Neuron (in vitro differentiated cells): Measurements from ENCODE around the gene PPP6R1.

Experiments used
- H2AFZ ChIP-seq: one replicate; pipeline ENCODE4 v1.6.1; 2013; ENCODE audit warnings: low read depth, mild to moderate bottlenecking, inconsistent platforms, low read length, moderate library complexity
- H3K27me3 ChIP-seq: one replicate; pipeline ENCODE4 v1.6.1; 2013; ENCODE audit warnings: low read length; ENCODE audit not compliant: insufficient read depth
- H3K36me3 ChIP-seq: one replicate; pipeline ENCODE4 v1.6.1; 2013; ENCODE audit warnings: low read length; ENCODE audit not compliant: insufficient read depth
- H3K4me1 ChIP-seq: one replicate; pipeline ENCODE4 v1.6.1; 2013; ENCODE audit warnings: low read length; ENCODE audit not compliant: insufficient read depth
- H3K4me3 ChIP-seq: 2 replicates; pipeline ENCODE4 v1.5.1; 2013; ENCODE audit warnings: mild to moderate bottlenecking, low read length, moderate library complexity
- H3K9me3 ChIP-seq: one replicate; pipeline ENCODE4 v1.6.1; 2013; ENCODE audit warnings: low read length

Gene PPP6R1

DNA sequence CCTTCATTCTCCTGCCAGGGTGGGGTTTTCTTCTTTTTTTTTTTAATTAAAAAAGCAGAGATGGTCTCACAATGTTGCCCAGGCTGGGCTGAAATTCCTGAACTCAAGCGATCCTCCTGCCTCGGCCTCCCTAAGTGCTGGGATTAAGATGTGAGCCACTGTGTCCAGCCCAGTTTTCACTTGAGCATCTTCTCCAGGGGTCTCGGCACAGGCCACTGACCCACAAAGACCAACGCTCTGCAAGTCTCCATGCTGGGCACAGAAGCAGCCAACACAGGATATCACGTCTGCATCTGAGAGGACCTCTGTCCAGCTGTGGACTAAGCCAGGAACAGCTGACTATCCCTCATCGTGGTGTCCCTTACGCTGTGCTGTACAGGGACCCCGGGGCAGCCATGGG is 20.8 kb downstream of the PPP6R1 start:
- no peaks in the 10 kb centered on the region for H3K9me3 ChIP-seq
- H3K4me3 ChIP-seq = no peak overlapping the region
- peaks cover 79% of the 10 kb centered on the region for H3K36me3 ChIP-seq
- H3K4me1 ChIP-seq = no peaks in the 10 kb centered on the region
- H3K27me3 ChIP-seq = no peaks in the 10 kb centered on the region
- H2AFZ ChIP-seq = no peak overlapping the region

DNA sequence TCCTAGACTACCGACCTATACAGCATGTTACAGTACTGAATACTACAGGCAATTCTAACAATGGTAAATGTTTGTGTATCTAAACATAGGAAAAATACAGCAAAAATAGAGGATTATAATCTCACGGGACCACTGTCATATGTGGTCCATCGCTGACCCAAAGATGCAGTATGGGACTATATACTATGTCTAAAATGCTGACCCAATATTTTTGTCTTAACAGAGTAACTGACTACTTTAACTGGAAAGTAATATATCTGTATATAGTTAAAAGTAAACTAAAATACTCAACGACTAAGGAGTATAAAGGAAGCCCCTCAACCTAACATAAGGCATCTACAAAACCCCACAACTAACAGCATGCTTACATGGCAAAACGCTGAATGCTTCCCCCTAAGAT is 25.8 kb downstream of the PPP6R1 start:
- H3K9me3 ChIP-seq = no peaks in the 10 kb centered on the region
- H3K36me3 ChIP-seq = peaks cover 76% of the 10 kb centered on the region
- H3K4me1 ChIP-seq = no peaks in the 10 kb centered on the region
- no peak overlapping the region for H3K4me3 ChIP-seq
- H2AFZ ChIP-seq = no peak overlapping the region
- H3K27me3 ChIP-seq = no peaks in the 10 kb centered on the region

DNA sequence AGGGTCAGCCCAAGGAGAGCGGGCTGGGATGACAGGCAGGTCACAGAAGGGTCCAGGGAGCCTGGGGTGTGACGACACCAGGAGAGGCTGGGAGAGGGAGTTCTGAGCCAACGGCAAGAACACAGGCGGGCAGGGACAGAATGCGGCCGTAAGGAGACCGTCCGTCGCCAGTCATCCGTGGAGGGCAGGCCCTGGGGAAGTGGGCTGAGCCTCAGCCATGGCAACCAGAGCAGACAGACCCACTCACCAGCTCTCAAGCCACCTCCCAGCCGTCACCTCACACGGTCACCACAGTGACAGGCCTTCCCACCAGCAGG is 26.6 kb downstream of the PPP6R1 start:
- Histone ChIP-seq H3K36me3 (peaks cover 77% of the 10 kb centered on the region), H3K27me3 (no peaks in the 10 kb centered on the region), H3K4me3 (no peak overlapping the region)

DNA sequence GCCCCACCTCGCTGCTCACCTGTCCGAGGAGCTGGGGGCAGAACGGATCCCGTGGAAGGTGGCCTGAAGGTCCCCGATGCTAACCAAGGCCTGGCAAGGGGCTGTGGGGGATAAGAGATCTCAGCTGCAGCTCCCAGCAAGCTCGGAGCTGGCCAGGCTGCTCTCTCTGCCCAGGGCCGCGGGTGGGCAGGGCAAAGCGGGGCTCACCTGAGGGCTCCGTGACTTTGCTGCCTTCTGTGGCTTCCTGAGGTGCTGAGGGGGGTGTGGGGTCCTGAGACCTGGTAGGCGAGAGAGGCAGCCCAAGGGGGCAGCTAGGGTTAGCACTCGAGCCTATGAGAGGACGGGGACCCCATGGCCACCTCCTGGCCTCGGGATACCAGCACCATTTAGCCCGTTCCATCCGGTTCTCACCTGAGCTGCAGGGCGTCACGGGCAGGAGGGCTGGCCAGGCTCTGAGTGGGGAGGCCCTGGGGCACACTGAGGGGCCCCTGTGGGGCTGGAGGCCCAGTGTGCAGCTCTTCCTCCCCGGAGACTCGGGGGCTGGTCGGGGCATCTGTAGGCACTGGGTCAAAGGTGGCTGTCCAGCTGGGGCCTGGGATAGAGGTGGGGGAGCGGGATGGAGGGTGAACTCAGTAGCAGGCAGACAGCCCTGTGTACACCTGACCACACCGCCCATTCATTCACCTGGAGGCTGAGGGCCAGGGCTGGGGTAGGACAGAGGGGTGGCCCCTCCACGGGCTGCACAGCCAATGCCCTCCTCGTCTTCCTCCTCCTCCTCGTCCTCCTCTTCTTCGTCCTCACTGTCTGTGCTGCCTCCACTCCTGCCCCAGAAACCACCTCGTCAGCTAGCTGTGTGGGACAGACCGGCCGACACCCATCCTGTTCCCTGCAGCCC is 27.2 kb downstream of the PPP6R1 start:
- no peaks in the 10 kb centered on the region for H3K9me3 ChIP-seq
- H3K4me1 ChIP-seq = no peaks in the 10 kb centered on the region
- H3K36me3 ChIP-seq = peaks cover 74% of the 10 kb centered on the region
- no peak overlapping the region for H3K4me3 ChIP-seq
- no peak overlapping the region for H2AFZ ChIP-seq
- no peaks in the 10 kb centered on the region for H3K27me3 ChIP-seq

More for the DNA sequence above, 26.6 kb downstream of the PPP6R1 start:
- Histone ChIP-seq H3K9me3 (no peaks in the 10 kb centered on the region), H2AFZ (no peak overlapping the region), H3K4me1 (no peaks in the 10 kb centered on the region)

DNA sequence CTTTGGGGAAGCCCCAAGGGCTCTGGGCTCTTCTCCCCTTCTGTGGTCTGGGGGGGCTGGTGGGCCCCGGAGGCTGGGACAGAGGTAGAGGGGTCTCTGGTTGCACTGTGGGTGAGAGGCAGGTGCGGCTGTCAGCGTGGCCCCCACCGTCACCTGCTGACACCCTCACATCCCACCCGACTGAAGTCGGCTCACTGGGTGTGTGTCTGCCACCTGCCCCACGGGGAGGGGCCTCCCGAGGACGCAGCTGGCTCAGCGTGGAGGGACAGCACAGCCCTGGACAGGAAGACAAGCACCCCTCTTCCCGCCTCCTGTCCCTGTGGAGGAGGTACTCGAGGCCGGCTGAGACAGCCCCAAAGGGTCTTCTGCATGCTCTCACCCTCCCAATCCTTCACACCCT is 28.0 kb downstream of the PPP6R1 start:
- no peaks in the 10 kb centered on the region for H3K9me3 ChIP-seq
- H3K36me3 ChIP-seq = peaks cover 66% of the 10 kb centered on the region

DNA sequence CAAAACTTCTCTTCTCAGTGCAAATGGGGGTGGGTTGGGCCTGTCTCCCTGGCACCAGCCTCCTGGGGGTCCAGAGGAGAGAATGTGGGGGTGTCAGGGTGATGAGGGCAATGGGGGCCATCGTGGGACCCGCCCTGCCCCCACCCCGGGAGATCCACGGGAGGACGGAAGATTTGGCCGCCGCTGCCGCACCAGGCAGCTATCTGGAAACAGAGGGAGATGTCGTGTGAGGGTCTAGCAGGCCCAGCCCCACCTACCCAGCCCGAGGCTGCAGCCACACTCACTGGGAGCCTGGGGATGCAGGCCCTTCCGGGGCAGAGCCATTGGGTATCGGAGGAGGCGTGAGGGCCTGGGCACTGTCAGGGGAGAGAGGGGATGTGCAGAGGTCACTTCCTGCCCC is 28.5 kb downstream of the PPP6R1 start:
- H3K27me3 ChIP-seq = no peaks in the 10 kb centered on the region
- peaks cover 65% of the 10 kb centered on the region for H3K36me3 ChIP-seq
- no peak overlapping the region for H3K4me3 ChIP-seq
- H3K9me3 ChIP-seq = no peaks in the 10 kb centered on the region
- H3K4me1 ChIP-seq = no peaks in the 10 kb centered on the region
- no peak overlapping the region for H2AFZ ChIP-seq

More for the DNA sequence above, 28.0 kb downstream of the PPP6R1 start:
- Histone ChIP-seq H3K4me3 (no peak overlapping the region), H2AFZ (no peak overlapping the region), H3K27me3 (no peaks in the 10 kb centered on the region), H3K4me1 (no peaks in the 10 kb centered on the region)

DNA sequence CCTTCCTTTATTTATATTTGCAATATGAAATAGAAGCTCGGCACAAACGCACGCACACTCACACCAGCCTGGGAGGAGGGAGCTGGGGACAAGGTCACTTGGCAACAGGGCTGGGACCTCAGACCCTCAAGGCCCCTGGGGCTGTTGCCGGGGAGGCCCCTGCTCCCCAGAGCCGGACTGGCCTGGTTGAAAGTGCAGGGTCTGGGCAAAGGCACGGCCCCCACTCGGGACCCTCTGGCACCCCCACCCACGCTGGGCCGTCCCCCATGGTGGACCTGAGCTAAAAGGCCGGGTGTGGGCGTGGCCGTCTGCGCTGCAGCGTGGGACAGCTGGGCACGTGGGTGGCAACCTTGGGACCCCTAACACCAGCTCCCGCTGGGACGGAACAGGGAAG is 29.0 kb downstream of the PPP6R1 start:
- Histone ChIP-seq H3K27me3 (no peaks in the 10 kb centered on the region), H3K4me3 (no peak overlapping the region), H3K36me3 (peaks cover 61% of the 10 kb centered on the region), H3K4me1 (no peaks in the 10 kb centered on the region), H2AFZ (no peak overlapping the region), H3K9me3 (no peaks in the 10 kb centered on the region)

DNA sequence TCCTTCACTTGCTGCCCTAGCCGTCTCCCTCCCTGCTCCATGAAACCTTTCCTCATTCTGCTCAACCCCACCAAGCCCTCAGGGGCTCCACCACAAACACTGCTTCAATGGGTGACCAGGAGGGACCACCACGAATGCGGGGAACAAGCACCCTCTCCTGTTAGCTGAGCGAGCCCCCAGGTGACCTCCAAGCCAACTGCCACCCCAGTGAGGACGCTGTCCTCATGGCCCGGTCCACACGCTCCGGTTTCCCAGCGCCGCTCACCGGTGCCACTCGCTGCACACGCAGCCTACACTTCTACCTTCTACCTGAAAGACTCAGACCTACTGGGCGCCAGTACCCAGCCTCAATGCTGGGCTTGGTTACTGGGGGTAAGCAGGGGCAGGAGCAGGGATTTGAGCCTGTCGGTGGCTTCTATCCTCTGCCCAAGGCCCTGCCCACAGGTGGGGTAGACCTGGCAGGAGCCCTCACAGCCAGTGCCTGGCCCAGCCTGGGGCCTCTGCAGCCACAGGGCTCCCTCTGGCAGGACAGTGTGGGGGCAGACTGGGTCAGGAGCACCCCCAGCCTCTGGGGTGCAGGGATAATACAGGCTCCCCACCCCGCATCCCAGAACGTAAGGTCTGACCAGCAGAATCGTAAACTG is 29.6 kb downstream of the PPP6R1 start:
- Histone ChIP-seq H3K4me3 (no peak overlapping the region), H2AFZ (no peak overlapping the region), H3K4me1 (no peaks in the 10 kb centered on the region), H3K9me3 (no peaks in the 10 kb centered on the region), H3K27me3 (no peaks in the 10 kb centered on the region), H3K36me3 (peaks cover 56% of the 10 kb centered on the region)

DNA sequence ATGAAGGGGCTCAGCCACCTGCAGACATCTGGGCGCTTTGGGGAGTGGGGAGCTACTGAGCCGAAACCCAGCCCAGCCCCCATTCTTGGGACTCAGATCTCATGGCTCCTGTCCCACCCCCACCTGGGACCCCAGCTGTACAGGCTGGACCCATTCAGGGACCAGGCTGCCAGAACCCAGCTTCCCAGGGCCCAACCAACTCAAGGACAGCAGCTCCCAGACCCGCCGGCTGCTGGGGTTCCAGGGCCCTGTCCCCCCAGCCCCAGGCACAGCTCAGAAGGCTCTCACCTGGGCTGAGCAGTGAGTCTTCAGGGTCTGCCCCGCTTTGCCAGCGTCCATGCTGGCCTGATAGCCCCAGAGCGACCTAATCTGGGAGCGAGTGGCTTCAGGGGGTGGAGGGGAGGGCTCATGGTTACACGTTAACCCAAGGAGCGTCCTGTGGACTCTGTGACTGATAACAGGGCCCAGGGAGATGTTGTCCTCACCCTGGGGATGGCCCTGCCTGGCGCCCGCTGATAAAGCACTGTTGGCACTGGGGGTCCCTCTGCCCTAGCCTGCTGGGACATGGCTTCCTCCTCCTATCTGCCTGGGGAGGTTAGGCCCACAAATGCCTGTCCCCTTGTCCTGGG is 30.3 kb downstream of the PPP6R1 start, which contains the start of gene TMEM86B:
Gene TMEM86B, minus strand, starts transcription at position 361 of the 629 bp plus-strand sequence. Its CDS starts 22 bp downstream, at position 339.
- H3K36me3 ChIP-seq = peaks cover 52% of the 10 kb centered on the region
- H3K9me3 ChIP-seq = no peaks in the 10 kb centered on the region
- no peak within 1 kb of the TSS for H3K4me3 ChIP-seq

DNA sequence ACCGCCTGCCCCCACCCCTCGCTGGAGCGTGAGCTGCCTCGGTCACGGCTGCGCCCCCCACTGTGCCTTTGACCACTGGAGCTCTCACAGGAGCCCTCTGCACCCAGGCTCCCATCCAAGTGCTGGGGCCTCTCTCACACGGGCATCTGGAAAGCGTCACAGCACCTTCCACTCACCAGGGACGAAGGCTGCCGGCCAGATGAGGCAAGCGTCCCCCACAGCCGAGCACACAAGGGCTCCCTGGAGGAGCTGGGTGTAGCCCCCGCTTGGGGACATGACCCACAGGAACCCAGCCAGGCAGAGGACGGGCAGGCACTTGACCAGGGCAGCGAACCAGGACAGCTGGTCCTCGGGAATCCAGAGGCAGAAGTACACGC is 30.8 kb downstream of the PPP6R1 start:
- H3K4me1 ChIP-seq = no peaks in the 10 kb centered on the region
- no peaks in the 10 kb centered on the region for H3K9me3 ChIP-seq
- H3K4me3 ChIP-seq = no peak overlapping the region
- peaks cover 49% of the 10 kb centered on the region for H3K36me3 ChIP-seq
- no peak overlapping the region for H2AFZ ChIP-seq
- no peaks in the 10 kb centered on the region for H3K27me3 ChIP-seq

More for the DNA sequence above, 30.3 kb downstream of the PPP6R1 start, which contains the start of gene TMEM86B:
- H3K4me1 ChIP-seq = no peaks in the 10 kb centered on the region
- H2AFZ ChIP-seq = no peak within 1 kb of the TSS
- H3K27me3 ChIP-seq = no peaks in the 10 kb centered on the region

DNA sequence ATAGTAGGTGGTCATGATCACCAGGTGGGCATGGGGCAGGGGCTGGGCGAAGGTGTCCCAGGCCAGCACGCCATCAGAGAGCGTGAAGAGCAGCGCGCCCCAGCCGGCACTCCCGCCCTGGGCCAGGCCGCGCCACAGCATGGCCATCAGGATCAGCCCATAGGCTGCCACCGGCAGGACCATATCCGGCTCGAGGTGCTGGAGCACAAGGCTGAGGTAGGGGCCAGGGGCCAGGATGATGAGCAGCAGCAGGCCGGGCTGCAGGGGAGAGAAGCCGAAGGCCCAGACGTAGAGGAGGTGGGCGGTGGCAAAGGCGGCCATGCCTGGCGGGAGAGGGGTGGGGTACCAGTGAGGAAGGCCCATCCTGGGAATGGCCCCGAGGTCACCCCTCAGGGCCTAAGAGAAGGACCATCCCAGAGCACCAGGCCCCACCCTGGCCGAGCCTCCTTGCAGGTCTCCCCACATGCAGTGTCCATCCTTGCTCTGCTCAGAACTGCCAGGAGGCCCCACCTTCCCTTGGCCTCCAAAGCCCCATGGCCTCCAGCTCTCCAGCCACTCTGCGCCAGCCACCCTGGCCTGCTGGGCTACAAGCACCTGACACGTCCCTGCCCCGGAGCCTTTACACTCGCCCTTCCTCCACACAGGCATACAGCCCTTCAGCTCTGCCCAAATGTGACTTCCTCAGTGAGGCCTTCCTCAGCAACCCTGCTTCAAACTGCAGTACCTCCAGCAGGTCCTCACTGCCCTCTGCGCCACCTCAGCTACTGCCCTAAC is 31.4 kb downstream of the PPP6R1 start:
- H3K36me3 ChIP-seq = peaks cover 43% of the 10 kb centered on the region
- H3K4me1 ChIP-seq = no peaks in the 10 kb centered on the region
- H2AFZ ChIP-seq = no peak overlapping the region
- H3K27me3 ChIP-seq = no peaks in the 10 kb centered on the region
- no peaks in the 10 kb centered on the region for H3K9me3 ChIP-seq
- H3K4me3 ChIP-seq = no peak overlapping the region

DNA sequence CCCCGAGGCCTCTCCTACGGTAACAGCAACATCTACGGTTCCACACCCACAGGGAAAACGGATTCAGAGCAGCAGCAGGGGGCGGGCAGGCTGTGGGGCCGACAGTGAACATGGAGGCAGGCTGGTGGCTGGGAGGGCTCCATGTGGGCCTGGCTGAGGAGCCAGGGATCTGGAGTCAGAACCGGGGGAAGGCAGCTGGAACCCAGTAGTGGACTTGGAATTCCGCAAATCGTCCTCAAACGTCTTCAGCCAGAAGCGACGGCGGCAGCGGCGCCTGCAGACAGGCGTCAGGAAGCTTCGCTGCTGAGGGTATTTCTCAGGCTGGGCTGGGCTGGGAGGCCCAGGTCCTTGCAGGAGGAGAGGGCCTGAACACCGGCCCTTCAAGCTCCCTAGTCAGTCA is 32.0 kb downstream of the PPP6R1 start:
- Histone ChIP-seq H3K4me3 (no peak overlapping the region), H3K27me3 (no peaks in the 10 kb centered on the region), H3K4me1 (no peaks in the 10 kb centered on the region), H2AFZ (no peak overlapping the region), H3K36me3 (peaks cover 37% of the 10 kb centered on the region), H3K9me3 (no peaks in the 10 kb centered on the region)

DNA sequence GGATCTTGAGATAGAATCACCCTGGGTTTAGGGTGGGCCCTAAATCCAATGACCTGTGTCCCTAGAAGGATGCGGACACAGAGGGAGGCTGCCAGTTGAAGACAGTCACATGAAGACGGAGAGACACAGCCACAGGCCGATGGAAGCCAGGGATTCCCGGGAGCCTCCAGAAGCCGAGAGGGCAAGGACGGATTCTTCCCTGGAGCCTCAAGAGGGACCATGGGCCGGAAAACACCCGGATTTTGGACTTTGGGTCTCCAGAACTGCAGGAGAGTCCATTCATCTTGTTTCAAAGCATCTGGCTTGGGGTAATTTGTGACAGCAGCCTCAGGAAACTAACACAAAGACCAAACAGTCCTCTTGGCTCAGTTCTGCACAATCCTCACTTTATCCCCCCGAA is 32.5 kb downstream of the PPP6R1 start:
- peaks cover 32% of the 10 kb centered on the region for H3K36me3 ChIP-seq
- no peaks in the 10 kb centered on the region for H3K9me3 ChIP-seq
- no peaks in the 10 kb centered on the region for H3K27me3 ChIP-seq
- H2AFZ ChIP-seq = no peak overlapping the region
- H3K4me3 ChIP-seq = no peak overlapping the region
- H3K4me1 ChIP-seq = no peaks in the 10 kb centered on the region
